DMS79 treated with DMSO at 0.1 percent for 48 hours (cell line): ENCODE results near the gene CATSPER3.

Source experiments
- DNase-seq: peaks from one replicate; lab custom pipeline; 2025; lab: John Stamatoyannopoulos, UW

CATSPER3 gene

GRCh38 chr5:135029477-135030122, 61.9 kb downstream of the CATSPER3 start:
- DNase-seq: no peak

- DNase-seq: no peak
Observed at GRCh38 chr5:135030123-135030955, 62.6 kb downstream of the CATSPER3 start.

DNA sequence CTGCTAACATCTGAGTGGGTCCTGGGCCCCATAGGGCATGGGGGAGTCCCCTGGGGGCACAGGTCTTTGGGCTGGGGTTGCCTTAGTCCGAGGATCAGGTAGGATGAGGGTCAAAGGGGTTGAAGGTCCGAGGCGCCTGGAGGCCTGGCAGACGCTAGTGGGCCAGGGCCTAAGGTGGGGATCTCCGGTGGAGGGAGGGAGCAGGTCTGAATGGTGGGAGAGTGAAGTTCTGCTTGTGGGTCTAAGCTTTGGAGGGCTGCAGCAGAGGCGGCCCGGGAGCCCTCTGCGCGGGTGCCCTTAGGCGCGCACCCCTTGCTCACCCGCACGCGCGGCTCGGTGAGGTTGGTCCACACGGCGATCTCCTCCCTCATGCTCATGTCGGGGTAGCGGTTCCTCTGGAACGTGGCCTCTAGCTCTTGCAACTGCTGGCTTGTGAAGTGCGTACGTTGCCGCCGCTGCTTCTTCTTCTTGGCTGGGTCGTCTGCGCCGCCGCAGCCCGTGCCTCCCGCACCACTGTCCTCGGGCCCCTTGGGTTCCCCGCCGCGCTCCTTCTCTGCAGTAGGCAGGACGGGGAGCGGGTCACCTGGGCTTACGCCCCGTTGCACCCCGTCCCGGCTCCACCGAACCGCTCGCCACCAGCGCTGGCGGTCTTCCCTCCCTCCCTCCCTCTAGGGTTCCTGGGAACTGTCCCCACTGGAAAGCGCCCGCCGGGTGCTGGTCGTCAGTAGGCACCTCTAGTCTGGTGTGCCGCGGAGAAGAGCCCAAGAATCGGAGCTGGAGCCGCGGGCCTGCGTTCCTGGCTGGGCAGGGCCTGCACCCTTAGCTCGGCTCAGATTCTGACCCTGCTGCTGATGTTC, 63.5 kb downstream of the CATSPER3 start:
- no peak for DNase-seq

GRCh38 chr5:135031813-135032694, 64.3 kb downstream of the CATSPER3 start:
- DNase-seq: no peak

DNA sequence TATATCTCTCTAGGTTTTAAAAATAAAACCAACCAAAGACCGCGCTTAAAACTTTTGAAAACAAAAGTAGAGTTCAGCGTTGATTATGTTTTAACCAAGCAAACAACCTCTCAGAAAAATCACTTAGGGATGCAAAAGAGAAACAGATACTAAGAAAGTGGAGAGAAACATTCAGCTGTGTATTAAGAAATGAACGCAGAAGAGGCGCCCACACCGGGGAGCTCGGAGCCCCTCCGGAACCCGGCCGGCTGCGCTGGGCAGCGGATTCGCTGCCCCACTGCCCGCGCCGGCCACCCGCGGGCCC, 64.9 kb downstream of the CATSPER3 start:
- no peak for DNase-seq

DNA sequence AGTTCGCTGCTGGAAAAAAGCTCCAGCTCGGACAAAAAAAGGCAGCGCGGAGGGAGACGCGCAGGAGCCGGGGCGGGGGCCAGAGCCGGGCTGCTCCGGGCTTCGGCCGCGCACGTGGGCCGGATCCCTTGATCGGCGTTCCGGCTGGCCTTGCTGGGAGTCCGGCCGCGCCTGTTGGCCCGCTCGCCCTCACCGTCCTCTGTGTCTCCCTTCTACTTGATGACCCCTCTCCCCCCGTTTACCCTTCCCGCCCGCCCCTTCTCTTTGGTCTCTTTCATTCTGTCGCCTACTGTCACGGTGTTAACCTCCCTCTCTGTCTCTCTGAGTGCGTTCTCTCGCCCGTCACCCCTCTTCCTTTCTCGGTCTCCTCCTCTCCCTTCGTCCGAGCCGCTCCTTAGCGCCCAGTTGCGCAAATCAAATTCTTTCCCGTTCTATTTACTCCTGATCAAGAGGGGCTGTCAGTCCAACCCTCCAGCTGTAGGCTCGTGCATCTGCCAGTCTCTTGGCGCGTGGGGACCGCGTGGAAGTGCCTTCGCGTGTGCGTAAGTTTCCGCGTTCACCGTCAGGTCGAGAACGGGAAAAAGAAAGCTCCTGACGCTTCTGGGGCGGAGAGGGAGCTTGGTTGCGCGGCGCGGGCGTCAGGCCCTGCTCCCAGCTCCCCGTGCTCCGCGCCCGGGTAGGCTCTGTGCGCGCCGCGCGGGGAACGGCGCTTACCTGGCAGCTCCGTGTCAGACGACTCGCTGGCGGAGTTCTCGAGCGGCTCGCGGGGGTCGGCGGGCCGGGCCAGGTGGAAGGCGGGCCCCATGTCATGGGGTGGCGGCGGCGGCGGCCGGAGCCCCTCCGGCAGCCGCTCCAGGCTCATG, 65.5 kb downstream of the CATSPER3 start:
- peak; percentile 5 for DNase-seq

DNA sequence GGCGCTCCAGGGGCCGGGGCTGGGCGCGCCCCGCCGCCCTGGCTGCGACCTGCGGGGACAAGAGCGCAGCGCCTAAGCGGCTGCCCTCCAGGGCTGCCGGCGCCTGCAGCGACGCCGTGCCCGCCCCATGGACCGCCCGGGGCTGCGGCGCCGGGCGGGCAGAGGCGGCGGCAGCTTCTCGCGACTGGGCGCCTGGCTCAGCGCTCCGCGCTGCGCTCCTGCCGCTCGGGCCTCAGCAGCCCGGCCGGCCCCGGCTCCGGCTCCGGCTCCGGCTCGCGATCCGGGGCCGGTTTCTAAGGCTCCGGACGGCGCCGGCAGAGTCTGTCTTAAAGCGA, 66.2 kb downstream of the CATSPER3 start, which contains the start of gene PITX1:
TSS of gene PITX1 (minus strand) at position 328 of the 335 bp plus-strand sequence. CDS start 347 bp downstream, outside the sequence.
- DNase-seq: no peak

- peak; percentile 38 for DNase-seq
Observed at GRCh38 chr5:135034236-135034962, 66.7 kb downstream of the CATSPER3 start.

DNA sequence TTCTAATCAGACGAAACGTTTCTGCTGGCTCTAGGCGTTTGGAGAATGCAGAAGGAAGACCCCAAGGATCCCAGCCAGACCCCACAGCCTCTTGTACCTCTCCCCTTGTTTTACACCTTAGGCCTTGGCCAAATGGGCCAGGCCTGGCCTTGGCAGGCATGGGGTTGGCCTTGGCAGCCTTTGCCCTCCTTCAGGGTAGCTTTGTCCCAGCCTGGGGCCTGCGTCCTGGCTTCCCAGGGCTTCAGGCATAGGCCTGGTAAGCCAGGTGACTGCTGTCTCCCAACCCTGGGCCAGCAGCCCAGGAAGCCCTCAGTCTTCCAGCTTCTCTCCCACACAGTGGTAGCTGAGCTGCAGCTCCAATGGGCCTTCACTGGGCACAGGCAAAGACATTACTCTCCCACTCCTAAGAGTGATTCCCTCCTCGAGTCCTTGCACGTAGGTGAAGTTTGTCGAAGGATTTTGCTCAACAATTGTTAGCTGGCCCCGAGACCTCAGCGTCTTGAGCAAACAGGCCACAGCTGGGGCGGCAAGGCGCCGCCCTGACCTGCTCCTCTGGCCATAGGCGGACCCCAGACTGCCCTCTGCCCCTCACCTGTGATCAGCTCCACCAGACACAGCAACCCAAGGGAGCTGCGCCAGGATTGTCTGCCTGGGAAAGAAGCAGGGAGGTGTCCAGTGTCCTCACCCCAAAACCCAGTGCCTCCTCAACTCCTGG, 67.4 kb downstream of the CATSPER3 start:
- DNase-seq: no peak

DNA sequence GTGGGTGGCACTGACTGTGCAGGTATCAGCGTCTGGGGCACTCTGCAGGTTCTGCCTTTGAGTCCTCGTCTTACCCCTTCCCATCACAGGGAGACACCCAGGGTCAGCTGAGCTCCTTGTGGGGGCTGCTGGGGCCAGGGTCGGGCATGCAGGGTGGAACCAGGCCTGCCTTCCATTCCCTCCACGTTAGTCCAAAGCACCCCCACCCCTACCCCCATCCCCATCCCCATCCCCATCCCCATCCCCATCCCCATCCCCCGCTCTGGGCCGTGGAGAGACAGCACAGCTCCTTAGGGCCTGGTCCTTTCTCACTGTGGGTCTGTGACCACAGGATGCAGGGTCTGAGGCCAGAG, 67.9 kb downstream of the CATSPER3 start:
- DNase-seq: no peak

- no peak for DNase-seq
Observed at GRCh38 chr5:135036405-135036804, 68.7 kb downstream of the CATSPER3 start.

DNA sequence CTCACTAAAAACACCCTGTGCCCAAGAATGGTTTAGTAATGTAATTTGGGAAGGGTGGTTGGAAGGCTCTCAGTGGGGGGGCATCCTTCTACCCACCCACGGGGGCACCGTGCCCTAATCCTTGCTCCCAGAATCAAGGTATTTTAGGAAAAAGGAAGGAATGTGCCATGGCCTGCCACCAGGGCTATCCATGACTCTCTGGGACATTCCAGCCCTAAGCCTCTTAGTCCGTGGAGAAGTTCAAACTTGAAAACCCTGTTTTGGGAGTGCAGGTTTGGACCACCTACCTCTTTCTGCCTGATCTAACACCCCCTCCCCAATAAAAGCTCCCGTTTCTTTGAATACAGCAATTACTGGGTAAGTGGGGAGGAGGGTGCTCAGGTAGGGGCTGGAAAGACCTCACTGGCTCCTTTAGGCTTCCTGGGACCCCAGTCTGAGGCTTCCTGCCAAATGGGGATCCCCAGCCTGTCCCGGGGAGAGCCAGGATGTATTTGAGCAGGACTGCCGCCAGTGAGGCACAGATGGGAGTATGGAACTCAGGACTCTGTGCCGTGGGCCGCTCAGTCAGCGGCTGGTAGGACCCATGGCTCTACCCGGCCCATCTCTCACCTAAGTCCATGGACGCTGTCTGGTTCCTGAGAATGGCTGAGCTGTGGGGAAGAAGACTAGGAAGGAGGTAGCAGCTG, 70.0 kb downstream of the CATSPER3 start:
- no peak for DNase-seq

DNA sequence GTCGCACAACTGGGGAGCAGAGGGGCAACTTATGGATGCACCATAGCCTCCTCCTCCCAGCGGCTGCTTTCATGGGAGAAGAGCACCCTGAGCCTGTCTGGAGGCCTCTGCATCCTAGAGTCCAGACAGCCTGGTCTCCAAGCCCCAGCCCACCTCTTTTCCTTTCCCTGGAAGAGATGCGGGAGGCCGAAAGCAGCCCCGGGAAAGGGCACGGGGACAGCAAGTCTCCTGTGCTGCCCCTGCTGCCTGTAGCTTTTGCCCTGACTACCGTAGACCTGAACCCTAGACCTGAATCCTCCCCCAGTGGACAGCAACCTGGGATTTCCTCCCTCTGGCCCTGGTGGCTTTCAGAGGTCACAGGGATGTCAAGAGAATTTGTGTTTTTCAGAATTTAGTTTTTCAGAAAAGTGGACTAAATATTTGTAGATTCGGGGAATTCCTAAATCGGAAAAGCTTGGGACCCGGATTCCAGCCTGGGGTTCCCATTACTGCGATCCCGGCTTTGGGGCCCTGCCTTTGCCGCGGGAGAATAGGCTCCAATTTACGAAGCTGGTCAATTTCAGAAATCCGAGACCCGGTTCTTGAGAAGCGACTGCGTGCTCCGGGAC, 70.6 kb downstream of the CATSPER3 start:
- DNase-seq: no peak

GRCh38 chr5:135038813-135039270, 71.1 kb downstream of the CATSPER3 start:
- no peak for DNase-seq

- no peak for DNase-seq
Observed at GRCh38 chr5:135039271-135040033, 71.7 kb downstream of the CATSPER3 start.

- no peak for DNase-seq
Observed at GRCh38 chr5:135040034-135040332, 72.3 kb downstream of the CATSPER3 start.

DNA sequence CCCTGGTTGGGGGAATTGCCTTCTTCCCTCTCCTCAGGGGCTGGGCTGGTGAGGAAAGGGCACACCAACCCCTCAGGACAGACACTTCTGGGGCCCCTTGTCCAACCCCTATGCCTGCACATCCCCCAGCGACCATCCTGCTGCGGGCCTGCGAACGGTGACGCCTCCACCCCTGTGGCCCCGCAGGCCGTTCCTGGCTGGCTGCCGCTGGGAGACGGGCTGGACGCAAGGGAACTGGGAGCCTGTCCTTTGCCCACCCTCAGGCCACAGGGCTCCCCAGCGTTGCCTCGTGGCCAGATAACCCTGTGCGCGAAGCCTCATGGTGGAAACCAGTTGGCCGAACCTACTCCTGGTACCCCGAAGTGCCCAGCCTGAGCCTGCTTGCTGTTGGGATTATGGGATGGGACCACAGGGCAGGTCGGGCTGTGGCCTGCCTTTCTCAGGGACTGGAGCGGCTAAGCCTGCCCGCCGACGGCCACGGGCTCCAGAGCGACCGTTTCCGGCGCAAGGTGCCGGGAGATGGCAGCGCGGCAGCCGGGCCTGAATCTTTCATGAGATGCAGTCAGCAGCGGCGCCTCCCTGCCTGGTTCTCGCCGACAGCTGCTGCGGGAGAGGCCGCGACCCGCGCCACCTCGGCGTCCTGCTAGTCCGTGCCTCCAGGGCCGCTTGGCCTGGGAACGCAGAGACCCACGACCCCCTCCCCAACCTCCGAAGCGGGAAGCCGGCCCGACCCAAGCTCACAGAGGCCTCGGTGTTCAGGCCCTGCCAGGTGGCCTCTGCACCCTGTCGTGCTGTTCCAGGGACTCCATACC, 72.8 kb downstream of the CATSPER3 start:
- DNase-seq: no peak
